Peyer's patch (tissue), 4 donors: ENCODE data around the gene C4orf17. TPM values are rescaled to one million over a fixed set of nuclear protein-coding genes. Genes with fewer than 3 reads are reported as not detected.

Experiments
- DNase-seq, 3 donors: peaks; one replicate each; pipeline ENCODE4 v3.0.0-alpha.2; 2017 to 2019
- H3K27ac ChIP-seq, 4 donors: fragments of 200-600 bp; sonication (generic); one replicate each; pipeline ENCODE4 v1.5.1; 2016 to 2019
- H3K27me3 ChIP-seq, 2 donors: fragments of 200-600 bp; sonication (generic); one replicate each; pipeline ENCODE4 v1.5.1; 2019
- H3K36me3 ChIP-seq, 3 donors: fragments of 200-600 bp; sonication (generic); one replicate each; pipeline ENCODE4 v1.5.1; 2016 to 2019
- H3K4me1 ChIP-seq, 4 donors: fragments of 200-600 bp; sonication (generic); one replicate each; pipeline ENCODE4 v1.5.1; 2016 to 2019
- H3K4me3 ChIP-seq, 4 donors: fragments of 200-600 bp; sonication (generic); 1 replicate in 3 of 4; 2 replicates in 1 of 4; pipeline ENCODE4 v1.5.1; 2016 to 2019; ENCODE audit warnings: mild to moderate bottlenecking in 1 of 4
- H3K9me3 ChIP-seq, 4 donors: fragments of 200-600 bp; sonication (generic); one replicate each; pipeline ENCODE4 v1.5.1; 2016 to 2019; ENCODE audit warnings: mild to moderate bottlenecking in 1 of 4
- CTCF ChIP-seq, 6 experiments: fragments of 450-650 bp in 4 of 6; fragments of 200-600 bp in 2 of 6; sonication (generic) in 1 of 6; IDR thresholded peaks; one replicate each; pipeline ENCODE4 v1.5.1; 2017 to 2019; ENCODE audit warnings: antibody characterized with exemption in 6 of 6, mild to moderate bottlenecking in 3 of 6, moderate library complexity in 1 of 6
- POLR2A ChIP-seq, 2 donors: fragments of 450-650 bp; IDR thresholded peaks; one replicate each; pipeline ENCODE4 v1.5.1; 2017; ENCODE audit warnings: antibody characterized with exemption in 2 of 2, mild to moderate bottlenecking in 2 of 2, moderate library complexity in 2 of 2
- total RNA-seq, 4 donors: library from RNA; depleted of rRNA; stranded (reverse); fragments of >200 nt; gene quantifications; one replicate each; pipeline ENCODE4 v1.1.0, GENCODE V29; 2016

C4orf17 gene
- not detected for total RNA-seq

GRCh38 chr4:99510721-99511120, at the start of gene C4orf17:
Gene C4orf17, plus strand, starts transcription at chr4:99511021. Its CDS starts 2,061 bp downstream, at chr4:99513082.
- Histone ChIP-seq H3K4me1 (no peaks in the 10 kb centered on the region), H3K36me3 (no peaks in the 10 kb centered on the region), H3K27ac (no peak within 1 kb of the TSS), H3K4me3 (no peak within 1 kb of the TSS), H3K9me3 (no peaks in the 10 kb centered on the region), H3K27me3 (no peaks in the 10 kb centered on the region)
- no peak for DNase-seq
- no peak for TF ChIP-seq CTCF (IDR thresholded peaks at IDR 0.05)
- TF ChIP-seq POLR2A (IDR thresholded peaks at IDR 0.05): no peak

- no peaks in the 10 kb centered on the region for H3K9me3 ChIP-seq
- no peak for DNase-seq
- no peak overlapping the region for H3K27ac ChIP-seq
- no peaks in the 10 kb centered on the region for H3K27me3 ChIP-seq
- H3K36me3 ChIP-seq: no peaks in the 10 kb centered on the region
- no peaks in the 10 kb centered on the region for H3K4me1 ChIP-seq
- no peak overlapping the region for H3K4me3 ChIP-seq
- TF ChIP-seq CTCF (IDR thresholded peaks at IDR 0.05): no peak
- no peak for TF ChIP-seq POLR2A (IDR thresholded peaks at IDR 0.05)
Measured at GRCh38 chr4:99461623-99462401, 49.0 kb upstream of the C4orf17 start.

GRCh38 chr4:99462875-99463464, 47.9 kb upstream of the C4orf17 start:
- TF ChIP-seq POLR2A (IDR thresholded peaks at IDR 0.05) (no peak), CTCF (IDR thresholded peaks at IDR 0.05) (peak; percentile 32 to 93 (median 81))

GRCh38 chr4:99463566-99463965, 47.3 kb upstream of the C4orf17 start:
- Histone ChIP-seq H3K4me3 (no peak overlapping the region), H3K27ac (no peak overlapping the region), H3K27me3 (no peaks in the 10 kb centered on the region), H3K9me3 (no peaks in the 10 kb centered on the region), H3K36me3 (no peaks in the 10 kb centered on the region), H3K4me1 (no peaks in the 10 kb centered on the region)
- TF ChIP-seq POLR2A (IDR thresholded peaks at IDR 0.05): no peak
- TF ChIP-seq CTCF (IDR thresholded peaks at IDR 0.05): no peak
- DNase-seq: no peak

More at GRCh38 chr4:99462875-99463464, 47.9 kb upstream of the C4orf17 start:
- Histone ChIP-seq H3K9me3 (no peaks in the 10 kb centered on the region), H3K4me3 (no peak overlapping the region), H3K27ac (no peak overlapping the region), H3K27me3 (no peaks in the 10 kb centered on the region), H3K36me3 (no peaks in the 10 kb centered on the region), H3K4me1 (no peaks in the 10 kb centered on the region)
- DNase-seq: peak in 2 of 3 donors; percentile 16 to 79

- Histone ChIP-seq H3K27ac (no peak overlapping the region), H3K9me3 (no peaks in the 10 kb centered on the region), H3K36me3 (no peaks in the 10 kb centered on the region), H3K4me3 (no peak overlapping the region), H3K4me1 (no peaks in the 10 kb centered on the region), H3K27me3 (no peaks in the 10 kb centered on the region)
- TF ChIP-seq POLR2A (IDR thresholded peaks at IDR 0.05): no peak
- no peak for TF ChIP-seq CTCF (IDR thresholded peaks at IDR 0.05)
- no peak for DNase-seq
Measured at GRCh38 chr4:99467887-99468286, 42.9 kb upstream of the C4orf17 start.
